HUDEP-2 (cell line): ENCODE measurements around the gene IQGAP2.

ENCODE experiments used
- DNase-seq, 76 experiments: peaks; one replicate each; lab custom pipeline; 2025; ENCODE audit not compliant: unreplicated experiment in 76 of 76; lab: John Stamatoyannopoulos, UW

Gene IQGAP2

DNA sequence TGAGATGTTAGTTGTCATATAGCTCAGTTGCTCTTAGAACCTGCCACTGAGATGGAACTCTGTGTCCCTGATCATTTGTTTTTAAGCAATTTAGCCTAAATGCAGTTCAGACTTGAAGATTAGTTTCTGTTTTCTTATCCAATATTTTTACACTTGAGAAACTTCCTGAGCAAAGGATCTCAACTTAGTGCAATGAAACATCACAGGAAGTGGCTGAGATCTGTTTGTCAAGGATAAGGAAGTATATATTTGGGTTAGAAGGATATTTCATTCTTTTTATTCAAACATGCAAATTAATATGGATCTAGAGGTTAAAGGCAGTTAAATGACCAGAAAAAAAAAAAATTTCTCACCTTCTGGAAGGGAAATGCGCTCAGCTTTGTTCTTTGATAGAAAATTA, 293.2 kb downstream of the IQGAP2 start:
- DNase-seq, result no peak

DNA sequence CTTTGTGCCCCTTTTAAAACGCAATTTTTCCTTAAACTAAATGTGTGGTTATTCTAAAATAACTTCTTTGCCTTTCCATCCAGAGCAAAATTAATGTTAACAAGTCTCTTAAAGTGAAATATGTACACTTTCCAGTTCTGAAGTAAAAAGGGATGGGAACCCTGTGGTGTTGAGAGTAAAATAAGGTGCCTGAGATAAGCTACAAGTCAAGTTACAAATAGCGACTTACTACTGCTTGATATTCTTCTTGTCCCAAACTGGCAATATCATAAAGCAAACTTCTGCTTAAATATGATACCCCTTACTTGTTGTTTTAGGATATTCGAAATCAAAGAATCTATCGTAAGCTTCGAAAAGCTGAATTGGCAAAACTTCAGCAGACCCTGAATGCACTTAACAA, 294.6 kb downstream of the IQGAP2 start:
- DNase-seq, result no peak

DNA sequence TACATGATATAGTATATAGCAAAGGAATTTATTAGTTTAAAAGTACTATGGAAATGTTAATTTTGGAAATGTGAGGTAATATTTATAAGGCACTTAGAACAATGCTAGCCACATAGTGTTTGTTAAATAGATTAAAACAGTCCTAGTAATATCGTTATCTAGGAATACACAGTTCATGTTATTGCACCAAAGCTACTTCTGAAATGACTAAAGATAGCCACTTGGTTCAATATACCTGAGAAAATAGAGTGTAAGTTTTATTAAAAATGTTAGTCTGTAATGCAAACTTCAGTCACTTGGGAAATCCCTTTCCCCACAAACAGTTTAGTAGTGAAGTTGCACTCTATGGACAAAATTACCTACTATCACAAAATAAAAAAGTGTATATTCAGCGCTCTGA, 297.5 kb downstream of the IQGAP2 start:
- no peak for DNase-seq

DNA sequence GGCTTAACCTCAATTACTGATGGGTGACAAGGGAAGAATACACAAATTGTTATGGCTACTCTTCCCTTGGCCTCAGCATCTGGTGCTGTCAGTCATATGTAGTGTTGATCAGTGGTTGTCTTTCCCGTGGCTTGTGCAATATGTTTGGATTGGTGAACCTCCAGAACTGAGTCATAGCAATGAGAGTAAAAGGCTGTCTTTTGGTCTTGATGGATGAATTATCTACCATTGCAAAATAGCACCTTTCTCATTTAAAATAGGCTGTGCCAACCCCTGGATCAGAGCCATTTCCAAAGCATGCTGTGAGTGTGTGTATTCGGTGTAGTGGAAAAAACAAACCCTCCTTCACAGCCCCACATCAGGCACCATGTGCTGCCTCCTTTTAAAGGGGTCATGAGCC, 298.2 kb downstream of the IQGAP2 start:
- no peak for DNase-seq

DNA sequence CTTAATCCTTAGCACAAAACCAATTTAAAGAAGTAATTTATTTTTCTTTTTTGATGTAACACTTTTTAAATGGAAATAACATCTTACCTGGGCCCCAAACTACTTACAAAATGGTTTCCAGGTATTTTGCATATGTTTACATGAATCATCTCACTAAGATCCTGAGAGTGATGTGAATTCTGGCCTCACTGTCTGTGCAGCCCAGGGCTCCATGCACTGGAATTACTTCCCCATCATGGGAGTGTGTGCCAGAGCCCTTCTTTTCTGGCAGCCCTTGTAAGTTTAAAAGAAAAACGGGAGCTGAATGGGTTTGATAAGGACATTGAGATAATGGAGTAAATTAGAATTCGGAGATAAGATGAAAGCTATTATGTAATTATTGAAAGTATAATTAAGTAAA, 300.6 kb downstream of the IQGAP2 start:
- DNase-seq, result no peak

DNA sequence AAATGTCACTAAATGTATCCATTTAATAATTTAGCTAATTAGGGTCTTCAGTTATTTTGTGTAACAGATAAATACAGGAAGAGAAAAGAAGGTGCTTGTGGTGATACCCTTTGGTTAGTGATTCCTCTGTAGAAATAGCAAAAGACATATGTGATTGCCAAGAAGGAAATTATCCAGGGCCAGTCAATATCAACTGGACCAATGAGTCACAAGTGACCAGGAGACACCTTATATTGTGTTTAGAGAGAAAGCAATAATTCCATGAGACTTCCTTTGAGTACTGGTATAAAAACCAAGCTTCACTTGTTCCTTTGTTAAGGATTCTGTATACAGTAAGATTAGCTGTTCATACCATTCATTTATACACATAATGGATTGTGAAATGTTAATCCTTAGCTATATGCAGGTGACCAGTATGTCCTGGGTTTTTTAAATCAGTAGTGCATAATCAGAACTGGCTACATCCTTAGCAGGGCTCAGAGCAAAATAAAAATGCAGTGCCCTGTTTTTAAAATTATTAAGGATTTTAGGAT, 301.1 kb downstream of the IQGAP2 start:
- DNase-seq, result no peak

DNA sequence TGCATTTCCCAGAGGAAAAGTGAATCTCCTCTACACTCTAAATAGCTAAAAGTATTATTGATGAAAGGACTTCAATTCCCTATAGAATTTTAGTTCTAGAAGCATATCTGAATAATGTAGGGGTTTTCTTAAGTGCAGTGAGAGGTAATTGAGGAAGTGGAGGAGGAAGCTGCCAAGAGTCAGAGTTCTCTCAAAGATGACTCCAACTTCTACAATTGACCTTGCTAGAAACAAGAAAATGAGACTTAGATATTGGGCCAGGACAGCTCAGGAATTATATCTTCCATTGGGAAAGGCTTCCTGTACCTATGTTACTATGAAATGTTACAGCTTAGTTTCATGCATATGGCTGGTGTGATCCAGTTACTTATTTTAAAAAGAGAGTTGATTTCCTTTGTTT, 302.5 kb downstream of the IQGAP2 start:
- no peak for DNase-seq

DNA sequence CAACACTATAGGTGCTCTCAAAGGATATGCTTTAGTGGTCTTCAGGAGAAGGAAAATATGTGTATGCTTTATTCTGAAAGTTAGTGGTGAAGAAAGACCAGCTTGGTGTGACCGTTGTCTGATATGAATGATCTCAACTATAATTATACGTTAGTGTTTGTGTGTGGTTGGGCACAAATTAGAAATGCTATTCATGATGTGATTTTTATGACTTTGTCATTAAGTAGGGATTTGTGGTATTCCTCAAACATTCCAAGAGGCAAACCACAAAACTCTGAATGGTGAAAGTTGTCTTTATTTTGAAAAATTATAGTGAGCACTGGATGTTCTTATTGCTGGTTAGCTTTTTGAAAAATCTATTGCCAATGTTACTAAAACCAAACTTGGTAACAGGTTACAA, 306.7 kb downstream of the IQGAP2 start:
- no peak for DNase-seq

DNA sequence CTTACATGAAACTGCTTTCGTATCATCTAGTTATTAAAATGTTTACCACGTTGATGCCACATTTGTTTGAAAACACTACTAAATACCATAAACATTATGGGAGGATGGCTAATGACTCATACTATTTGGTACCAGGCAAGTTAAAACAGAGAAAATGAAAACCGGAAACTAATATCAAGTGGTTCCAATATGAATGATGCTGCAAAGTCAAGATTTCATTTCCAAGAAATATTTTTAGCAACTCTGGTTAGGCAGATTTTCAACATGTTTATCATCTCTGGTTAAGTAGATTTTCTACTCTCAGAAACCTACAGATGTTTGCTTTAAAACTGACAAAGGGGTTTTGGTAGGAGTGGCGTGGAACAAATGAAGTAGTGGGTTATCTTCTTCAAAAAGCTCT, 307.9 kb downstream of the IQGAP2 start:
- no peak for DNase-seq

DNA sequence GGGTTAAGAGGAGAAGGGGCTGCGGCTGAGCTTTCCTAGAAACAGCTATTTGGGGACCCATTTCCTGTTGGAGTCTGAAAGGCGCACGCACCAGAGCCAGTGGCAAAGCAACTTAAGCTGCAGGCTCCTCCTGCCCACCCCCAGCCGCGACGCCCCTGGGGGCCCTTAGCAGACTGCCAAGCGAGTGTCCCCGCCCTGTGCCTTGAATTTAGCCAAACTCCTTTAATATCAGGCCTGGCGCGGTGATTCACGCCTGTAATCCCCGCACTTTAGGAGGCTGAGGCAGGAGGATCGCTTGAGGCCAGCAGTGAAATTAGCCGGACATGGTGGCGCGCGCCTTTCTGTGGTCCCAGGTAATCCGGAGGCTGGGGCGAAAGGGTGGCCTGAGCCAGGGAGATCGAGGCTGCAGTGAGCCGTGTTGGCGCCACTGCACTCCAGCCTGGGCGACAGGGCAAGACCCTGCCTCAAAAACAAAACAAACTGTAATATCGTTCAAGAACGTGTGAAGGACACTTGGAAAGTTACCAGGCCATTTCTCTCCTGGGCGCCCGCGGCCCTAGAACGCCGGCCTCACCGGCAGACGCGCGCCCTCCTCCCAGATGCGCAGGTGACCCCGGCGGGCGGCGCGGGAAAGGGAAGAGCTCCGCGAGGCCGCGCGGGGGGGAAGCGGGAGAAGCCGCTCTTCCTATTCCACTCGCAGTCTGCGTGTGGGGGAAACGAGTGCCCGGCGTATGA, 311.8 kb downstream of the IQGAP2 start:
- DNase-seq, result peak in 2 of 76 experiments; percentile 3

DNA sequence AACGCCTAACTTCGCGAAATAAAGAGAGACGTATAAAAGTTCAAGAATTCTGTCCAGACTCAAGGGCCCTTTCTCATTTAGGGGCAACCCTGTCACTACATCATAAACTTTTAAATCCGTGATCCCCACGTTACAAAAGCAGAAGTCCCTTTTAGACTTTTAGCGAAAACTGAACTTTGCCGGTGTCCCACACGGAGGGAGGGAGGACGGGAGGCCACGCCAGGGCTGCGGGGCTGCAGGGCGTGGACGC, 312.3 kb downstream of the IQGAP2 start:
- DNase-seq, result peak in 3 of 76 experiments; percentile 10 to 32 (median 22)

DNA sequence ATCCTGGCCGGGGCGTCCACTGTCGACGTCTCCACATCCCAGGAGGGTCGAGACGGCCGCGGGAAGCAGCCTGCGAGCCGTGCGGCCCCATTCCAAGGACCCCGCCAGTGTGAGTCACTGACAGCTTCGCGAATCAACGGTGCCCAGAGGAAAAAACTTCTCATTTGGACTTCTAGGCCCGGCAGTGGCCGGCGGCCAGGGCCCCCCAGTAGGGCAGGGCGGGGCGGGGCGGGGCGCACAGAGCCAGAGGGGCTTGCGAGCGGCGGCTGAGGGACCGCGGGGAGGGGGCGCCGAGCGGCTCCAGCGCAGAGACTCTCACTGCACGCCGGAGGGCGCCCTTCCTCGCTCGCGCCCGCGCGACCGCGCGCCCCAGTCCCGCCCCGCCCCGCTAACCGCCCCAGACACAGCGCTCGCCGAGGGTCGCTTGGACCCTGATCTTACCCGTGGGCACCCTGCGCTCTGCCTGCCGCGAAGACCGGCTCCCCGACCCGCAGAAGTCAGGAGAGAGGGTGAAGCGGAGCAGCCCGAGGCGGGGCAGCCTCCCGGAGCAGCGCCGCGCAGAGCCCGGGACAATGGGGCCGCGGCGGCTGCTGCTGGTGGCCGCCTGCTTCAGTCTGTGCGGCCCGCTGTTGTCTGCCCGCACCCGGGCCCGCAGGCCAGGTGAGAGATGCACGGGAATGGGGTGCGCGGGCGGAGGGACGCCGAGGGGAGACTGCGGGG, 312.8 kb downstream of the IQGAP2 start, which contains the start of gene F2R:
TSS of gene F2R (plus strand) at position 391 of the 720 bp plus-strand sequence. CDS start at position 573, 182 bp downstream.
- peak in 30 of 76 experiments; percentile 8 to 56 (median 22) for DNase-seq

DNA sequence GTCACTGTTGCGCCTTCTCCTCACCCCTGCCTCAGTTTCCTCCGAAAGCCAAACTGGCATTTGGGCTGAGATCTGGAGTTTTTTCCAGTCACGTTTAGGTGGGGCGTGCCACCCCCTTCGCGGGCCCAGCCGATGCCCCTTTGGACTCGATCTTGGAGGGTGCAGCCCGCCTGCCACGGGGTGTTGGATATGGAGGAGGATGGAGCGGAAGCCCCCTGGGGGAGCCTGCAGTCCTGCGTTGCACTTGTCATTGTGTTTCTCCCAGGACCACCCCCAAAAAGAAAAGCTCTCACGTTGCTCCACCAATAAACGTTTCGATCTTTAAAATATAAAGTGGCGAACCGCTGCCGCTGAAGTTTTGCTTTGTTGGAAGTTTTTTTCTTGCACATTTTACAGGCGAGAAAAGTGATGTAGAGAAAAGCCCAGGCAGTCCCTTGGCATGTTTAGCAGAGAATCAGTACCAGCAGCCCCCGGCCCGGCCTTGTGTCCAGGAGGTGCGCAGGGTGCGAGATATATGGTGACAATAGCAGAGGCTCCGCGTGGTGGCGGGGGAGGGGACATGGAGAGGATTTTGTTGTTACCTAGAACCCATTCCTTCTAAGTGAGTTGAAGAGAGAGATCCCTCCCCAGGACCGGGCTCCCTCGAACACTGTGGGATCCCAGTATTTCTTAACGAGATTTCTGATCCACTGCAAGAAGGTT, 313.5 kb downstream of the IQGAP2 start:
- peak in 25 of 76 experiments; percentile 3 to 42 (median 14) for DNase-seq

DNA sequence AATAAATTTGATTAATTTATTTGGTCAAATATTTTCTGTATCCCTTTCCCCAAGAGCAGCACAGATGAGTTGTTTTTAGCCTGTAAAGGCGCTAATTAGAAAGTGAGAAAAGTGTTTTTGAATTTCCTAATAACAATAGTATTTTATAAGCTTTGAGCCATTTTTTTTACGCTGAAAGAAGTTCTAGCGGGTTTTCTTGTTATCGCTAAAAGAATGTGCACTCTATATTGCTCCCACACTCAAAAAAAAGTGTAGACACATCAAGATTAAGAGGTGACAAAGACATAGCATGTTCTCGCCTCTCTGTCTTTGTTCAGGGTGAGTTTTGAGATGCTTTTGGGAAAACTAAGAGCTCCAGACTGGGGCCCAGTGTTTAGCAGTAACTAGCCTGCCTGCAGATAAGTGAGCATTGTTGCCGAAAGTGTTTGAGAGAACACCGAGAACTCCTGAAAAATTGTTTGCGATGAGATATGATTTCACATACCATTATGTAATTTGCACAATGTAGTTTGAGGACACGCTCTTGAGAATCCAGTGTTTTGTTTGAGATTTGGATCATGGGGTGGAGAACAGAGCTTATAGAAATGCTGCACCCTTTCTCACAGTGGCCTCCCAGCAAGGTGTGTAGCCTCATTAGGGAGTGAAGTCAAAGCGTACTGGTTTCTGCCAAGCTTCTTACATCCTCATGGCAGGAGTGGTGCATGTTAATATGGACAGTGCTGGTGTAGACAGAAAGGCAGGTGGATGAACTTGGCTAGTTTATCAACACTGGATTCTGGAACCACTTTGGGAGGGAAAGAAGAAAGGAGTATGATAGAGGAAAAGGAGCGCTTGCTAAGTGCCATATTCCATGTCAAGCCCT, 314.4 kb downstream of the IQGAP2 start:
- DNase-seq, result no peak

DNA sequence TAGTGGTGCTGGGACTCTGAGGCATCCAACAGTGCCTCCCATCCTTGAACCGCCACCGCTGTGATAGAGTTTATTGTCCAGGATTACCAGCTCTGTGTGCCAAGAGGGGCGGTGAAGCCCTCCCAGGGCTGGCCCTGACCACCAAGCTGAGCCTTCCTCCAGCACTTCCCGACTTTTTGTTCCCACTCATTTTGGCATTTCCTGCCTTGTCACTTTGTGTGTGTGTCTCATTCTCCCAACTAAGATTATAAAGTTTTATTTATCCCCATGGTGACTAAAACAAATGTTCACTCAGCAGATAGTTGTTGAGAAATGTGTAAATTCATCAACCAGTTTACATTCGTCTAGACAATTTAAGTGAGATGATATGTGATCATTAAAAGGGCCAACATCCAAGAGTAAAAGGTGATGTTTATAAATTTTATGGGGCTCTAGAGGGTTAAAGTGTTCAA, 315.3 kb downstream of the IQGAP2 start:
- no peak for DNase-seq

DNA sequence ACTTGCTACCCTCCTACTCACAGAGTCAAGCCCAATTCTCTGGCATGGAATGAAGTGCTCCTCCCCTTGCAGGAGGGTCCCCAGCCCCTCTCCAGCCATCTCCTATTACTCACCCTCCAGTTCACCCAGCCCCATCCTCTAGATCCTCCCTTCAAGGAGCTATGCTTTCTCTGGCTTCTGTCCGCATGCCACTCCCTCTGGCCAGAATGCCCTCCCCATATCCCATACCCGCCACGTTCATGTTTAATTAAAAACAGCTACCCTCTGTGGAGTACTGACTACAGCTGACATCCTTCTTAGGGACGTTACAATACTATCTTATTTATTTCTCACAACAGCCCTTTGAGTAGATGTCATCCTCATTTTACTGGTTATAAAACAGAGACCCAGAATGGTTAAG, 315.8 kb downstream of the IQGAP2 start:
- no peak for DNase-seq

DNA sequence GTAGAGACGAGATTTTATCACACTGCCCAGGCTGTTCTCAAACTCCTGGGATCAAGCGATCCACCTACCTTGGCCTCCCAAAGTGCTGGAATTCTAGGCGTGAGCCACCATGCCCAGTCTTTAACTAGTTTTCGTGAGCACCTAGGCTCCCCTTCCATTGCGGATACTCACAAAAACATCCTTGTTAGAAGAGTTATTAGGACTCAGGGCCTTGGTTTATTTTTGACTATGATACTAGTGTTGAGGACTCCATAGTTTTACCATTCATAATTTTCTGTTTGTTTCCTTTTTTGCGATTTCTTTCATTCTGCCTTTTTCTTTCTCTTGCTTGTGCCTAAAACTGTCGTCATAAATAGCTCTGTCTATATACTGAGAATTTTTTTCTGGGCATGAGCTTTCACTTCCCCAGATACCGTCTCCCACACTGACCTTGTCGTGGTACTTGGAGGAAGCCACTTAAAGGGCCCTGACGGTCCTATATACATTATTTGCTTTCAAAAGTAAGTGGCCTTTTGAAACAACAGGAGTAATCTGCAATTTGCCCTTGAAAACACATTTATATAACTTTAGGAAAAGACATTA, 318.0 kb downstream of the IQGAP2 start:
- DNase-seq, result no peak

DNA sequence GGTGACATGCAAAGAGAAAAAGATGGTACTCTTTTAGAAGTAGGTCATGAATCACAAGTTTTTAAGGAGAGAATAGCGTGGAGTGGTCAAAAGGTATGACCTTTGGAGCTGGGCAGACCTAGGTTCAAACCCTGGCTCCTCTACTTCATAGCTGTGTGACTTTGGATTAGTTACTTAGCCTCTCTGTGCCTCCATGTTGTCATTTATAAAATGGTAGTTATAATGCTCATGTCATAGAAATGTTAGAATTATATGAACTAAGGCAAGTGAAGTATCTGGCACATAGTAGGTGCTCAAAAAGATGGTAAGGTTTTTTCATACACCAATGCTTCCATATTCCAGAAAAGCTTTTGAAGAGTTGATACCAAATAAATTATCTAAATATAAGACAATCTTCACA, 320.2 kb downstream of the IQGAP2 start:
- no peak for DNase-seq

DNA sequence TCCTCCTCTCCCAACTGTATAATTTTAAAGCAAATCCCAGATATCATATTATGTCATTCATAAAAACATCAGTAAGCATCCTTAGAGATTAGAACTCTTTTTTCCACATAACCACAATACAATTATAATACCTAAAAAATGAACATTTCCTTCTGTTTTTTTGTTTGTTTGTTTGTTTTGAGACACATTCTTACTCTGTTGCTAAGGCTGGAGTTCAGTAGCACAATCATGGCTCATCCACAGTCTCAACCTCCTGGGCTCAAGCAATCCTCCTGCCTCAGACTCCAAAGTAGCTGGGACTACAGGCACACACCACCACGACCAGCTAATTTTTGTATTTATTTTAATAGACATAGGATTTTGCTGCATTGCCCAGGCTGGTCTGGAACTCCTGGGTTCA, 320.8 kb downstream of the IQGAP2 start:
- DNase-seq, result no peak

DNA sequence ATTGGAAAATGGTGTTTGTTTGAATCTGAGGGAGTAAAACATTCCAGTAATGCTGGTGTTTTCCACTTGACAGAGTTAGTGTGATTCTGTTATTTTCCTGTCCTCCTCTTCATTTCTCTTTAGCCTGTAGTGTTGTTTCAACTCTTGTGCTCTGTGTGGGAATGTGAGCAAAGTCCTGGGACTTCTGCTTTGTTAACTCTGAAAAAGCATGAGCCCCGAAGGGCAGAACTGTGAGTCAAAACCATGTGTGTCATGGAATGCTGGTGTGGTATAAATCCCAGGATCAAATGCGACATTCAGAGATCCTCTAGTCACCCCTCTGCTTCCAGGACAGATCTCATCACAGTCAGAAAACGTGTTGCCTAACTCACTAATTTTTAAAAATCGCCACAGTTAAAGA, 321.8 kb downstream of the IQGAP2 start:
- no peak for DNase-seq
